ENCODE measurements around the gene SH3BP2.

Gene SH3BP2

GRCh38 chr4:2804449-2804972 is 11.6 kb downstream of the SH3BP2 start:
- DNase-seq = no peak

- DNase-seq = no peak
Measured at GRCh38 chr4:2804973-2805501, 12.2 kb downstream of the SH3BP2 start.

- no peak for DNase-seq
Measured at GRCh38 chr4:2805712-2806389, 13.0 kb downstream of the SH3BP2 start.

- DNase-seq = no peak
Measured at GRCh38 chr4:2806390-2807355, 13.8 kb downstream of the SH3BP2 start.

- no peak for DNase-seq
Measured at GRCh38 chr4:2807571-2807970, 14.7 kb downstream of the SH3BP2 start.

- no peak for DNase-seq
Measured at GRCh38 chr4:2808001-2808400, 15.1 kb downstream of the SH3BP2 start.

GRCh38 chr4:2809610-2810180 is 16.8 kb downstream of the SH3BP2 start:
- no peak for DNase-seq

GRCh38 chr4:2810388-2810787 is 17.5 kb downstream of the SH3BP2 start:
- DNase-seq = no peak

GRCh38 chr4:2811830-2812611 is 19.1 kb downstream of the SH3BP2 start:
- DNase-seq = peak; percentile 38 to 43

- DNase-seq = no peak
Measured at GRCh38 chr4:2812612-2813354, 19.9 kb downstream of the SH3BP2 start.

GRCh38 chr4:2813446-2814405 is 20.8 kb downstream of the SH3BP2 start:
- DNase-seq = no peak

GRCh38 chr4:2814627-2815270 is 21.9 kb downstream of the SH3BP2 start:
- DNase-seq = no peak

- DNase-seq = no peak
Measured at GRCh38 chr4:2816401-2816954, 23.6 kb downstream of the SH3BP2 start.

GRCh38 chr4:2817137-2817536 is 24.3 kb downstream of the SH3BP2 start:
- DNase-seq = no peak

- no peak for DNase-seq
Measured at GRCh38 chr4:2817701-2818350, 24.9 kb downstream of the SH3BP2 start.

GRCh38 chr4:2818351-2818939 is 25.6 kb downstream of the SH3BP2 start:
- DNase-seq = no peak

GRCh38 chr4:2819244-2820215 is 26.6 kb downstream of the SH3BP2 start:
- DNase-seq = no peak

All from activated CD4-positive, alpha-beta T cell treated with anti-CD3 and anti-CD28 coated beads for 4 hours (primary cell).